HepG2 (cell line): ENCODE measurements around the gene MEPCE. TPM values are rescaled to one million over a fixed set of nuclear protein-coding genes. Genes with fewer than 3 reads are reported as not detected.

ENCODE experiments used
- ATF2 ChIP-seq: sonication (generic); formaldehyde crosslinking; IDR thresholded peaks from 2 replicates; pipeline ENCODE4 v1.4.0; 2020; ENCODE audit warnings: missing genetic modification reagents
- DR1 ChIP-seq: sonication (generic); formaldehyde crosslinking; IDR thresholded peaks from 2 replicates; pipeline ENCODE4 v1.8.0; 2021; ENCODE audit warnings: mild to moderate bottlenecking, missing genetic modification reagents, inconsistent platforms
- HNF4G ChIP-seq, 2 experiments: sonication (generic) in 1 of 2; formaldehyde crosslinking in 1 of 2; IDR thresholded peaks; 2 replicates each; pipeline versions ENCODE4 v1.4.0 to v1.6.1; 2011 to 2020; ENCODE audit warnings: borderline replicate concordance in 2 of 2, low read depth in 2 of 2, mild to moderate bottlenecking in 2 of 2, low read length in 1 of 2, missing genetic modification reagents in 1 of 2, moderate library complexity in 1 of 2
- JUNB ChIP-seq: sonication (generic); formaldehyde crosslinking; IDR thresholded peaks from 2 replicates; pipeline ENCODE4 v1.8.0; 2022; ENCODE audit warnings: missing genetic modification reagents, mild to moderate bottlenecking, borderline replicate concordance
- NAIF1 ChIP-seq: sonication (generic); formaldehyde crosslinking; IDR thresholded peaks from 2 replicates; pipeline ENCODE4 v1.5.0; 2020; ENCODE audit warnings: mild to moderate bottlenecking, missing genetic modification reagents, borderline replicate concordance
- NRL ChIP-seq: sonication (generic); formaldehyde crosslinking; IDR thresholded peaks from 2 replicates; pipeline ENCODE4 v1.5.0; 2020; ENCODE audit warnings: missing genetic modification reagents, mild to moderate bottlenecking, moderate library complexity, borderline replicate concordance
- TBL1XR1 ChIP-seq: fragments of 150-350 bp; IDR thresholded peaks from 2 replicates; pipeline ENCODE4 v1.6.1; 2014; ENCODE audit warnings: borderline replicate concordance, low read length; ENCODE audit not compliant: partially characterized antibody
- ZNF350 ChIP-seq: sonication (generic); formaldehyde crosslinking; IDR thresholded peaks from 2 replicates; pipeline ENCODE4 v1.4.0; 2020; ENCODE audit warnings: mild to moderate bottlenecking, low read depth, missing genetic modification reagents, borderline replicate concordance
- ZNF572 ChIP-seq: sonication (generic); formaldehyde crosslinking; IDR thresholded peaks from 2 replicates; pipeline ENCODE4 v1.5.1; 2020; ENCODE audit warnings: mild to moderate bottlenecking, missing genetic modification reagents
- ZNF652 ChIP-seq: IDR thresholded peaks from 2 replicates; pipeline ENCODE4 v1.6.1; 2016; ENCODE audit warnings: low read depth, borderline replicate concordance
- polyA plus RNA-seq, 8 experiments: library from polyadenylated mRNA; depleted of rRNA in 3 of 8; stranded (reverse) in 7 of 8; unstranded in 1 of 8; fragments of >200 nt; fragmentation: Illumina TruSeq in 4 of 8; extraction: Trizol in 4 of 8; gene quantifications; 2 replicates each; pipeline versions ENCODE4 v1.2.1 to v1.2.3, GENCODE V29; 2011 to 2016; ENCODE audit warnings: low read depth in 4 of 8, missing spikeins in 1 of 8, mixed read lengths in 1 of 8; ENCODE audit not compliant: insufficient read depth in 1 of 8
- total RNA-seq, 5 experiments: library from RNA; depleted of rRNA; stranded (reverse); fragments of >200 nt; fragmentation: Illumina TruSeq; extraction: Trizol; gene quantifications; 2 replicates each; pipeline ENCODE4 v1.2.3, GENCODE V29; 2016; ENCODE audit warnings: low read depth in 1 of 5
- TF ChIP-seq, protein P1 (sequence below): sonication (generic); formaldehyde crosslinking; IDR thresholded peaks from 2 replicates; pipeline ENCODE4 v1.4.0; 2020; ENCODE audit warnings: missing genetic modification reagents
- TF ChIP-seq, protein P2 (sequence below): sonication (generic); formaldehyde crosslinking; IDR thresholded peaks from 2 replicates; pipeline ENCODE4 v1.4.0; 2020; ENCODE audit warnings: mild to moderate bottlenecking, missing genetic modification reagents

Gene MEPCE
- total and polyA plus RNA-seq, 2 of the 13 experiments (the other 11 are each of a cell fraction or from before 2014, with no cell fraction given), result 12.3 to 26.0 TPM

DNA sequence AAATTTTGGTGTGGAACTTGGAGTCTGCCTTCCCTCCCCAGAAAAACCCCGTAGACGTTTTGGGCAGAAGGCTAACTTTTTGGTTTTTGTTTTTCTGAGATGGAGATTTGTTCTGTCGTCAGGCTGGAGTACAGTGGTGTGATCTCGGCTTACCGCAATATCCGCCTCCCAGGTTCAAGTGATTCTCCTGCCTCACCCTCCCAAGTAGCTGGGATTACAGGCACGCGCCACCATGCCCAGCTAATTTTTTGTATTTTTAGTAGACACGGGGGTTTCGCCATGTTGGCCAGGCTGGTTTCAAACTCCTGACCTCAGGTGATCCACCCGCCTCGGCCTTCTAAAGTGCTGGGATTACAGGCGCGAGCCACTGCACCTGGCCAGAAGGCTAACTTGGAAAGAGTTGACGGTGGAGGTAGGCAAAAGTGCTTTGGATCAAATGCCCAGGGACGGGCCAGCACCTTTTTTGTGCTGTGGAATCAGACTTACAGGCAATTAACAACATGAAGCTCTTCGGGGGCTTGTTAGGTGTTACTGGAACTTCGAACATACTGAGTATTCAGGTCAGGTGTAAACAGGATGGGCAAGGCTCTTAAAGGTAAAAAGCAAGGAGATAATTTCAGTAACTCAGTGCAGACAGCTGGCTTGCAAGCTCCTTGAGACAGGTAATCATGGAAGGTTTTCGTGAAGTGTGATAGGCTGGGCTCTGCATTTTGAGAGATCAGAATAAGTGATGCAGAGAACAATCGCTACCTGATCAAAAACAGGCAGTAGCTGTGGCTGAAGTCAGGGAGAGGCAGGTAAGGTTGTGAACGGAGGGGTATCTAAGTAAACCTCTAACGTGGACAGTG, 4.9 kb downstream of the MEPCE start (continued):
- TF ChIP-seq NRL (CRISPR knock-in tag) (no peak), HNF4G (IDR thresholded peaks at IDR 0.05; ENCODE audit: borderline replicate concordance, low read depth, low read length) (no peak), HNF4G (CRISPR knock-in tag; IDR thresholded peaks at IDR 0.05; ENCODE audit: borderline replicate concordance, low read depth) (no peak), ZNF350 (CRISPR knock-in tag) (no peak), ATF2 (CRISPR knock-in tag) (no peak), ZNF572 (CRISPR knock-in tag) (no peak), DR1 (CRISPR knock-in tag) (no peak), JUNB (no peak), TBL1XR1 (no peak), ZNF652 (no peak), NAIF1 (CRISPR knock-in tag) (no peak)
- TF ChIP-seq, protein P1, sequence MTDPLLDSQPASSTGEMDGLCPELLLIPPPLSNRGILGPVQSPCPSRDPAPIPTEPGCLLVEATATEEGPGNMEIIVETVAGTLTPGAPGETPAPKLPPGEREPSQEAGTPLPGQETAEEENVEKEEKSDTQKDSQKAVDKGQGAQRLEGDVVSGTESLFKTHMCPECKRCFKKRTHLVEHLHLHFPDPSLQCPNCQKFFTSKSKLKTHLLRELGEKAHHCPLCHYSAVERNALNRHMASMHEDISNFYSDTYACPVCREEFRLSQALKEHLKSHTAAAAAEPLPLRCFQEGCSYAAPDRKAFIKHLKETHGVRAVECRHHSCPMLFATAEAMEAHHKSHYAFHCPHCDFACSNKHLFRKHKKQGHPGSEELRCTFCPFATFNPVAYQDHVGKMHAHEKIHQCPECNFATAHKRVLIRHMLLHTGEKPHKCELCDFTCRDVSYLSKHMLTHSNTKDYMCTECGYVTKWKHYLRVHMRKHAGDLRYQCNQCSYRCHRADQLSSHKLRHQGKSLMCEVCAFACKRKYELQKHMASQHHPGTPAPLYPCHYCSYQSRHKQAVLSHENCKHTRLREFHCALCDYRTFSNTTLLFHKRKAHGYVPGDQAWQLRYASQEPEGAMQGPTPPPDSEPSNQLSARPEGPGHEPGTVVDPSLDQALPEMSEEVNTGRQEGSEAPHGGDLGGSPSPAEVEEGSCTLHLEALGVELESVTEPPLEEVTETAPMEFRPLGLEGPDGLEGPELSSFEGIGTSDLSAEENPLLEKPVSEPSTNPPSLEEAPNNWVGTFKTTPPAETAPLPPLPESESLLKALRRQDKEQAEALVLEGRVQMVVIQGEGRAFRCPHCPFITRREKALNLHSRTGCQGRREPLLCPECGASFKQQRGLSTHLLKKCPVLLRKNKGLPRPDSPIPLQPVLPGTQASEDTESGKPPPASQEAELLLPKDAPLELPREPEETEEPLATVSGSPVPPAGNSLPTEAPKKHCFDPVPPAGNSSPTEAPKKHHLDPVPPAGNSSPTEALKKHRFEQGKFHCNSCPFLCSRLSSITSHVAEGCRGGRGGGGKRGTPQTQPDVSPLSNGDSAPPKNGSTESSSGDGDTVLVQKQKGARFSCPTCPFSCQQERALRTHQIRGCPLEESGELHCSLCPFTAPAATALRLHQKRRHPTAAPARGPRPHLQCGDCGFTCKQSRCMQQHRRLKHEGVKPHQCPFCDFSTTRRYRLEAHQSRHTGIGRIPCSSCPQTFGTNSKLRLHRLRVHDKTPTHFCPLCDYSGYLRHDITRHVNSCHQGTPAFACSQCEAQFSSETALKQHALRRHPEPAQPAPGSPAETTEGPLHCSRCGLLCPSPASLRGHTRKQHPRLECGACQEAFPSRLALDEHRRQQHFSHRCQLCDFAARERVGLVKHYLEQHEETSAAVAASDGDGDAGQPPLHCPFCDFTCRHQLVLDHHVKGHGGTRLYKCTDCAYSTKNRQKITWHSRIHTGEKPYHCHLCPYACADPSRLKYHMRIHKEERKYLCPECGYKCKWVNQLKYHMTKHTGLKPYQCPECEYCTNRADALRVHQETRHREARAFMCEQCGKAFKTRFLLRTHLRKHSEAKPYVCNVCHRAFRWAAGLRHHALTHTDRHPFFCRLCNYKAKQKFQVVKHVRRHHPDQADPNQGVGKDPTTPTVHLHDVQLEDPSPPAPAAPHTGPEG (CRISPR knock-in tag), result no peak
- TF ChIP-seq, protein P2, sequence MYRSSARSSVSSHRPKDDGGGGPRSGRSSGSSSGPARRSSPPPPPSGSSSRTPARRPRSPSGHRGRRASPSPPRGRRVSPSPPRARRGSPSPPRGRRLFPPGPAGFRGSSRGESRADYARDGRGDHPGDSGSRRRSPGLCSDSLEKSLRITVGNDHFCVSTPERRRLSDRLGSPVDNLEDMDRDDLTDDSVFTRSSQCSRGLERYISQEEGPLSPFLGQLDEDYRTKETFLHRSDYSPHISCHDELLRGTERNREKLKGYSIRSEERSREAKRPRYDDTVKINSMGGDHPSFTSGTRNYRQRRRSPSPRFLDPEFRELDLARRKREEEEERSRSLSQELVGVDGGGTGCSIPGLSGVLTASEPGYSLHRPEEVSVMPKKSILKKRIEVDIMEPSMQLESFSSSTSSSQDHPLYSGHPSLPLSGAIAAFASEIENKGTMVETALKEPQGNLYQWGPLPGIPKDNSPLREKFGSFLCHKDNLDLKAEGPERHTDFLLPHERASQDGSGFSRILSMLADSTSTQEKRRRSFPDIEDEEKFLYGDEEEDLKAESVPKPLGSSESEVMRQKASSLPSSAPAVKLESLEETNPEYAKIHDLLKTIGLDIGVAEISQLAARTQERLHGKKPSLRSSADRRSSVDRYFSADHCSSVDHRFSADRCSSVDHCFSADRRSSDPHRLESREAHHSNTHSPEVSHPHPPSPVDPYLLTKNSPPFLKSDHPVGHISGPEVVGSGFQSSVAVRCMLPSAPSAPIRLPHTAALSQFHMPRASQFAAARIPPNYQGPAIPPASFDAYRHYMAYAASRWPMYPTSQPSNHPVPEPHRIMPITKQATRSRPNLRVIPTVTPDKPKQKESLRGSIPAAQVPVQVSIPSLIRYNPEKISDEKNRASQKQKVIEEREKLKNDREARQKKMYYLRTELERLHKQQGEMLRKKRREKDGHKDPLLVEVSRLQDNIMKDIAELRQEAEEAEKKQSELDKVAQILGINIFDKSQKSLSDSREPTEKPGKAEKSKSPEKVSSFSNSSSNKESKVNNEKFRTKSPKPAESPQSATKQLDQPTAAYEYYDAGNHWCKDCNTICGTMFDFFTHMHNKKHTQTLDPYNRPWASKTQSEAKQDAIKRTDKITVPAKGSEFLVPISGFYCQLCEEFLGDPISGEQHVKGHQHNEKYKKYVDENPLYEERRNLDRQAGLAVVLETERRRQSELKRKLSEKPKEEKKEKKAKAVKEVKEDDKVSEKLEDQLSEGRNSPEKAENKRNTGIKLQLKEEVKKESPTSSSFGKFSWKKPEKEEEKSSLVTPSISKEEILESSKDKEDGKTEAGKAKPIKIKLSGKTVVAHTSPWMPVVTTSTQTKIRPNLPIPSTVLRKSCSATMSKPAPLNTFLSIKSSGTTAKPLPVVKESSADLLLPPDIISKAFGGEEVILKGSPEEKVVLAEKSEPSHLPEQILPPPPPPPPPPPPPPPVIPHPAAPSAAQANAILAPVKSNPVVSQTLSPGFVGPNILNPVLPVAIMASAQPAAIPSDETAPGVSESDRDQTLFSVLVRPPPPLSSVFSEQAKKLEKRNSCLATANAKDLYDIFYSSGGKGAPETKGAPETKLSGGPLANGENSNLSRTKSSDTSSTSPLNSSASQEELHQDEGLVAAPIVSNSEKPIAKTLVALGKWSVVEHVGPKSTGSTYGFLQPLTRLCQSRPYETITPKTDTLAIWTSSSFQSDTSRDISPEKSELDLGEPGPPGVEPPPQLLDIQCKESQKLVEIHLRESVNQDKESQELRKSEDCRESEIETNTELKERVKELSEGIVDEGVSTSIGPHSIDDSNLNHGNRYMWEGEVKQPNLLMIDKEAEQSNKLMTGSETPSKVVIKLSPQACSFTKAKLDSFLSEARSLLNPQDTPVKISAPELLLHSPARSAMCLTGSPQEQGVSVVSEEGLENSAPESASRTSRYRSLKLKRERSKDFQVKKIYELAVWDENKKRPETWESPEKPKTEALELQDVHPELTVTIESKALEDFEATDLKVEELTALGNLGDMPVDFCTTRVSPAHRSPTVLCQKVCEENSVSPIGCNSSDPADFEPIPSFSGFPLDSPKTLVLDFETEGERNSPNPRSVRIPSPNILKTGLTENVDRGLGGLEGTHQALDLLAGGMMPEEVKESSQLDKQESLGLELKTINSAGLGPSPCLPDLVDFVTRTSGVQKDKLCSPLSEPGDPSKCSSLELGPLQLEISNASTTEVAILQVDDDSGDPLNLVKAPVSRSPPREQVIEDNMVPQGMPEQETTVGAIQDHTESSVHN (CRISPR knock-in tag), result no peak
